Hypothalamus (tissue), 51 donors: ENCODE results near the gene OSBPL3.

Source experiments
- DNase-seq, 51 donors: peaks; one replicate each; lab custom pipeline; 2025; lab: John Stamatoyannopoulos, UW

The OSBPL3 gene

GRCh38 chr7:24769851-24770250, 210.1 kb downstream of the OSBPL3 start:
- no peak for DNase-seq

- no peak for DNase-seq
These were observed 210.8 kb downstream of the OSBPL3 start for GRCh38 chr7:24769014-24769830.

- DNase-seq: no peak
These were observed 212.0 kb downstream of the OSBPL3 start for GRCh38 chr7:24767878-24768569.

- DNase-seq: no peak
These were observed 214.8 kb downstream of the OSBPL3 start for GRCh38 chr7:24764972-24765744.

GRCh38 chr7:24764011-24764410, 216.0 kb downstream of the OSBPL3 start:
- DNase-seq: no peak

- no peak for DNase-seq
These were observed 216.6 kb downstream of the OSBPL3 start for GRCh38 chr7:24763303-24763901.

GRCh38 chr7:24762771-24763170, 217.2 kb downstream of the OSBPL3 start:
- DNase-seq: no peak

GRCh38 chr7:24760968-24761367, 219.0 kb downstream of the OSBPL3 start:
- no peak for DNase-seq

- DNase-seq: peak in 37 of 51 donors; percentile 20 to 86 (median 67)
These were observed 222.4 kb downstream of the OSBPL3 start, which contains the start of gene GSDME for GRCh38 chr7:24757353-24758275. TSS of gene GSDME (minus strand) at chr7:24757464. CDS start at chr7:24749774, 7,690 bp downstream.

- DNase-seq: peak in 43 of 51 donors; percentile 16 to 86 (median 62)
These were observed 223.2 kb downstream of the OSBPL3 start for GRCh38 chr7:24756545-24757352.

GRCh38 chr7:24755541-24756407, 224.2 kb downstream of the OSBPL3 start:
- peak in 10 of 51 donors; percentile 1 to 29 (median 10) for DNase-seq

- DNase-seq: no peak
These were observed 225.0 kb downstream of the OSBPL3 start for GRCh38 chr7:24754906-24755506.

GRCh38 chr7:24752073-24752800, 227.7 kb downstream of the OSBPL3 start:
- no peak for DNase-seq

- DNase-seq: no peak
These were observed 228.5 kb downstream of the OSBPL3 start for GRCh38 chr7:24751484-24751883.

- DNase-seq: no peak
These were observed 229.4 kb downstream of the OSBPL3 start for GRCh38 chr7:24750441-24751055.

GRCh38 chr7:24748521-24748920, 231.5 kb downstream of the OSBPL3 start:
- DNase-seq: no peak
